ENCODE measurements around the gene PLAC9.

DNA sequence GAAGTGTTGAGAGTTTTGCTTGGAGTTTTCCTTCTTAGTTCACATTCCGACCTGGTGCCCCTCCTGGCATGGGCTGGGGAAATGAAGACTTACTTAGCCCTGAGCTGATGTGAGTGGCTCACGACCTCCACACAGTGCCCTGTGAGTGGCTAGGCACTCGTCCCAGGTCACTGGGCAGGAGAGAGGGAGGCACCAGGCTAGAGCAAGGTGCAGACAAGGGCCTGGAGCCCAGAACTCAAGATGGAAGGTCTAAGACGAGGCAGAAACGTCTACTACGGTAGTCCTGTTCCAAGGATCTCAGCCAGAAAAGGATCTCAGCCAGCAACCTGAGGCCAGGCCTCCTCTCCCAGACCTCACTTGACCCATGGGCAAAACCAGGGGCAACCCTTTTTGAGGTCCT lies 50.5 kb downstream of the PLAC9 start:
- TF ChIP-seq, protein P1, sequence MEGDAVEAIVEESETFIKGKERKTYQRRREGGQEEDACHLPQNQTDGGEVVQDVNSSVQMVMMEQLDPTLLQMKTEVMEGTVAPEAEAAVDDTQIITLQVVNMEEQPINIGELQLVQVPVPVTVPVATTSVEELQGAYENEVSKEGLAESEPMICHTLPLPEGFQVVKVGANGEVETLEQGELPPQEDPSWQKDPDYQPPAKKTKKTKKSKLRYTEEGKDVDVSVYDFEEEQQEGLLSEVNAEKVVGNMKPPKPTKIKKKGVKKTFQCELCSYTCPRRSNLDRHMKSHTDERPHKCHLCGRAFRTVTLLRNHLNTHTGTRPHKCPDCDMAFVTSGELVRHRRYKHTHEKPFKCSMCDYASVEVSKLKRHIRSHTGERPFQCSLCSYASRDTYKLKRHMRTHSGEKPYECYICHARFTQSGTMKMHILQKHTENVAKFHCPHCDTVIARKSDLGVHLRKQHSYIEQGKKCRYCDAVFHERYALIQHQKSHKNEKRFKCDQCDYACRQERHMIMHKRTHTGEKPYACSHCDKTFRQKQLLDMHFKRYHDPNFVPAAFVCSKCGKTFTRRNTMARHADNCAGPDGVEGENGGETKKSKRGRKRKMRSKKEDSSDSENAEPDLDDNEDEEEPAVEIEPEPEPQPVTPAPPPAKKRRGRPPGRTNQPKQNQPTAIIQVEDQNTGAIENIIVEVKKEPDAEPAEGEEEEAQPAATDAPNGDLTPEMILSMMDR (IDR thresholded peaks at IDR 0.05), result no peak
- TF ChIP-seq POLR2A (IDR thresholded peaks at IDR 0.05), result no peak
